Muscle layer of duodenum (tissue), 2 donors: Measurements from ENCODE around the gene PGLYRP3.

Source experiments
- H3K27ac ChIP-seq: one replicate; pipeline ENCODE4 v1.7.0; 2013; ENCODE audit warnings: mild to moderate bottlenecking, low read length
- H3K27me3 ChIP-seq: one replicate; pipeline ENCODE4 v1.7.0; 2013; ENCODE audit warnings: low read depth, mild to moderate bottlenecking, control low read depth, low read length
- H3K36me3 ChIP-seq, 2 donors: one replicate each; pipeline ENCODE4 v1.7.0; 2013; ENCODE audit warnings: low read length in 2 of 2, control low read depth in 1 of 2, mild to moderate bottlenecking in 1 of 2; ENCODE audit not compliant: insufficient read depth in 2 of 2, control insufficient read depth in 1 of 2
- H3K4me1 ChIP-seq, 2 donors: one replicate each; pipeline ENCODE4 v1.7.0; 2013; ENCODE audit warnings: low read length in 2 of 2, mild to moderate bottlenecking in 2 of 2, control low read depth in 1 of 2, moderate library complexity in 1 of 2; ENCODE audit not compliant: insufficient read depth in 2 of 2, control insufficient read depth in 1 of 2
- H3K4me3 ChIP-seq, 2 donors: one replicate each; pipeline ENCODE4 v1.7.0; 2013; ENCODE audit warnings: low read length in 2 of 2, low read depth in 1 of 2, mild to moderate bottlenecking in 1 of 2
- H3K9me3 ChIP-seq, 2 donors: one replicate each; pipeline ENCODE4 v1.7.0; 2013; ENCODE audit warnings: low read length in 2 of 2, control low read depth in 1 of 2, mild to moderate bottlenecking in 1 of 2; ENCODE audit not compliant: control insufficient read depth in 1 of 2
- donor health status: healthy.

Gene PGLYRP3

DNA sequence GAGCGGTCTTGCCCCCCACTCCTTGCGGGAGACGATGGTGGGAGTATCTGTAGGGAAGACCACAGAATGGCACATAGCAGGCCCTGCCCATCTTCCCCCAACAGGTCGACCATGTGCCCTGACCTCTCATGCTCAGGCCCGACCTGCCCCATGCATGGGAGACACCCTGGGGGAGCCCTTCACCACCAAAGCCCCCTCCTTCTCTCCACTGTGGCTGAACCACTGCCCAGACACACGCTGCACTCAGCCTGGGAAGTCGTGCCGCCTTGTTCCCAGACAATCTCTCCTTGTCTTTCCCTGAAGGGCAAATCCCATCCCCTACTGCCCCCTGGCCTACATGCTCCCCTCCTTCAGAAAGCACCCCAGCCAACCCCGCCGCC lies 5.5 kb downstream of the PGLYRP3 start:
- Histone ChIP-seq H3K9me3 (no peaks in the 10 kb centered on the region), H3K4me3 (no peak overlapping the region), H3K4me1 (no peaks in the 10 kb centered on the region), H3K27me3 (no peaks in the 10 kb centered on the region), H3K36me3 (no peaks in the 10 kb centered on the region), H3K27ac (no peak overlapping the region)

GRCh38 chr1:153306303-153307220 lies 6.2 kb downstream of the PGLYRP3 start:
- Histone ChIP-seq H3K36me3 (no peaks in the 10 kb centered on the region), H3K27ac (no peak overlapping the region), H3K4me1 (no peaks in the 10 kb centered on the region)

DNA sequence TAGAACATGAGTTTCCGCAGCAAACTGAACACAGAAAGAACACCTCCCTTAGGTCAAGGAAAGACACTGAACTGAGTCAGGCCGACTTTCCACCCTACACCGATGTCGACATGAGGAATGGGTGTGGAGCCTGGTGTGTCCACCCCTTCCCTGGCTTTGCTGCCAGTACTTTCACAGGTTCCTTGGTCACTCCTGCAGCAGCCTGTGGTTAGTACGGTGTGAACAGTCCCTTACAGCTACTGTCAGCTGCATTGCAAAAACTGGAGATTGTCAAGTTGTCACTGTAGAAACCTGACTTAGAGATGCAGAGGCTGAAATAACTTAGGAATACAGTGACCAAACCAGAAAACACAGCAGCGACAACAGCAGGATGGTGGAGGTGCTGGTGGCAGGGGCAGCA lies 7.1 kb downstream of the PGLYRP3 start:
- no peak overlapping the region for H3K4me3 ChIP-seq
- H3K4me1 ChIP-seq = no peaks in the 10 kb centered on the region
- no peak overlapping the region for H3K27ac ChIP-seq
- no peaks in the 10 kb centered on the region for H3K36me3 ChIP-seq
- H3K27me3 ChIP-seq = no peaks in the 10 kb centered on the region
- H3K9me3 ChIP-seq = no peaks in the 10 kb centered on the region

More at GRCh38 chr1:153306303-153307220, 6.2 kb downstream of the PGLYRP3 start:
- Histone ChIP-seq H3K9me3 (no peaks in the 10 kb centered on the region), H3K4me3 (no peak overlapping the region), H3K27me3 (no peaks in the 10 kb centered on the region)

GRCh38 chr1:153302308-153302707 lies 10.4 kb downstream of the PGLYRP3 start:
- H3K9me3 ChIP-seq = no peaks in the 10 kb centered on the region
- H3K27me3 ChIP-seq = no peaks in the 10 kb centered on the region
- H3K4me3 ChIP-seq = no peak overlapping the region

GRCh38 chr1:153293851-153294250 lies 18.9 kb downstream of the PGLYRP3 start:
- H3K27ac ChIP-seq = no peak overlapping the region
- no peaks in the 10 kb centered on the region for H3K36me3 ChIP-seq
- H3K9me3 ChIP-seq = no peaks in the 10 kb centered on the region
- no peak overlapping the region for H3K4me3 ChIP-seq
- no peaks in the 10 kb centered on the region for H3K27me3 ChIP-seq
- no peaks in the 10 kb centered on the region for H3K4me1 ChIP-seq

More at GRCh38 chr1:153302308-153302707, 10.4 kb downstream of the PGLYRP3 start:
- H3K27ac ChIP-seq = no peak overlapping the region
- no peaks in the 10 kb centered on the region for H3K4me1 ChIP-seq
- H3K36me3 ChIP-seq = no peaks in the 10 kb centered on the region

- Histone ChIP-seq H3K27ac (no peak overlapping the region), H3K36me3 (no peaks in the 10 kb centered on the region), H3K9me3 (no peaks in the 10 kb centered on the region), H3K27me3 (no peaks in the 10 kb centered on the region), H3K4me3 (no peak overlapping the region), H3K4me1 (no peaks in the 10 kb centered on the region)
Measured at GRCh38 chr1:153293480-153293775, 19.3 kb downstream of the PGLYRP3 start.

- Histone ChIP-seq H3K4me3 (no peak overlapping the region), H3K4me1 (no peaks in the 10 kb centered on the region), H3K36me3 (no peaks in the 10 kb centered on the region), H3K27ac (no peak overlapping the region), H3K9me3 (no peaks in the 10 kb centered on the region), H3K27me3 (no peaks in the 10 kb centered on the region)
Measured at GRCh38 chr1:153292740-153293479, 19.8 kb downstream of the PGLYRP3 start.

DNA sequence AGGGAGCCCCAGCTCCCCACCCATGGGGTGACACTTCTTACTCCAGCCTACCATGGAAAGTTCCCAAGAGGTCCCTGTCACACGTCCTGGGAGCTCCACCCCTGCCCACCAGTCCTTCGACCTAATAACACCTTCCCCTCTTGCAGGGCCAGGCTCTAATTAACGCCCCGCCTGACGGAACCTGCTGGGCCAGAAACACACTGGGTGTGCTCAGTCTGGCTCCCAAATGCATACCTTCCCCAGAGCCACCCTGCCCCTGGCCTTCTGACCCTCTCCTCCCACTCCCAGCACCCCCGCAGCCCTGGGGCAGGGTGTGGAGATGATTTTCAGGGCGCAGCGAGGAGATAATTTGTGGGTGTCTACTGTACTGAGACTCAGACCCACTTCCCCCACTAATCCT lies 20.6 kb downstream of the PGLYRP3 start:
- no peak overlapping the region for H3K4me3 ChIP-seq

GRCh38 chr1:153291514-153291913 lies 21.2 kb downstream of the PGLYRP3 start:
- no peaks in the 10 kb centered on the region for H3K4me1 ChIP-seq
- H3K4me3 ChIP-seq = no peak overlapping the region
- no peaks in the 10 kb centered on the region for H3K36me3 ChIP-seq
- no peaks in the 10 kb centered on the region for H3K9me3 ChIP-seq
- H3K27me3 ChIP-seq = no peaks in the 10 kb centered on the region
- H3K27ac ChIP-seq = no peak overlapping the region

More for the DNA sequence above, 20.6 kb downstream of the PGLYRP3 start:
- Histone ChIP-seq H3K4me1 (no peaks in the 10 kb centered on the region), H3K27ac (no peak overlapping the region), H3K9me3 (no peaks in the 10 kb centered on the region), H3K27me3 (no peaks in the 10 kb centered on the region), H3K36me3 (no peaks in the 10 kb centered on the region)

GRCh38 chr1:153288634-153289275 lies 24.0 kb downstream of the PGLYRP3 start:
- H3K4me3 ChIP-seq = no peak overlapping the region
- no peak overlapping the region for H3K27ac ChIP-seq
- no peaks in the 10 kb centered on the region for H3K9me3 ChIP-seq
- H3K27me3 ChIP-seq = no peaks in the 10 kb centered on the region
- no peaks in the 10 kb centered on the region for H3K36me3 ChIP-seq
- H3K4me1 ChIP-seq = no peaks in the 10 kb centered on the region

GRCh38 chr1:153277852-153278251 lies 34.9 kb downstream of the PGLYRP3 start:
- H3K27ac ChIP-seq = no peak overlapping the region
- no peaks in the 10 kb centered on the region for H3K4me1 ChIP-seq
- no peaks in the 10 kb centered on the region for H3K27me3 ChIP-seq
- no peaks in the 10 kb centered on the region for H3K36me3 ChIP-seq
- H3K4me3 ChIP-seq = no peak overlapping the region
- H3K9me3 ChIP-seq = no peaks in the 10 kb centered on the region
